Measurements from ENCODE around the gene DUSP15.
"Not testable (repeated sequence)": the region's sequence is repeated elsewhere in the genome, so short reads cannot be mapped to it uniquely, and the experiment has no call there.

DNA sequence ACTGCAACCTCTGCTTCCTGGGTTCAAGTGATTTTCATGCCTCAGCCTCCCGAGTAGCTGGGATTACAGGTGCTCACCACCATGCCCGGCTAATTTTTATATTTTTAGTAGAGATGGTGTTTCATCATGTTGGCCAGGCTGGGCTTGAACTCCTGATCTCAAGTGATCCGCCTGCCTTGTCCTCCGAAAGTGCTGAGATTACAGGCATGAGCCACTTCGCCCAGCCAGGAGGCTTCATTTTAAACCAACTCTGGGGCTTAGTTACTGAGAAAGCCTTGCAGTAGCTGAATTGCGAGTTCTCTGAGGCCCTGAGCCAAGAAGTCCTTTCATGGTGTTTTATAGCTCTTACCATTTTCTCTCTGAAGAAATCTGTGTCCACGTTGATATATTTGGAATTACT lies 56.2 kb downstream of the DUSP15 start:
- TF ChIP-seq RAD21 (IDR thresholded peaks at IDR 0.05; ENCODE audit: low read length); CTCF (conservative IDR thresholded peaks at IDR 0.05; ENCODE audit: low read depth, low read length); POLR2A (IDR thresholded peaks at IDR 0.05; ENCODE audit: low read depth, low read length); CHD1 (IDR thresholded peaks at IDR 0.05; ENCODE audit: low read depth, low read length); SMC3 (IDR thresholded peaks at IDR 0.05; ENCODE audit: low read depth, low read length); FOS (IDR thresholded peaks at IDR 0.05; ENCODE audit: low read depth, low read length); NFE2L2 (IDR thresholded peaks at IDR 0.05; ENCODE audit: low read depth, low read length); CEBPB (IDR thresholded peaks at IDR 0.05; ENCODE audit: low read depth, low read length); BHLHE40 (IDR thresholded peaks at IDR 0.05; ENCODE audit: low read depth, low read length); MAFK (IDR thresholded peaks at IDR 0.05; ENCODE audit: low read depth, low read length); RFX5 (IDR thresholded peaks at IDR 0.05; ENCODE audit: low read depth, low read length): not testable (repeated sequence)
- TF ChIP-seq, protein P1, sequence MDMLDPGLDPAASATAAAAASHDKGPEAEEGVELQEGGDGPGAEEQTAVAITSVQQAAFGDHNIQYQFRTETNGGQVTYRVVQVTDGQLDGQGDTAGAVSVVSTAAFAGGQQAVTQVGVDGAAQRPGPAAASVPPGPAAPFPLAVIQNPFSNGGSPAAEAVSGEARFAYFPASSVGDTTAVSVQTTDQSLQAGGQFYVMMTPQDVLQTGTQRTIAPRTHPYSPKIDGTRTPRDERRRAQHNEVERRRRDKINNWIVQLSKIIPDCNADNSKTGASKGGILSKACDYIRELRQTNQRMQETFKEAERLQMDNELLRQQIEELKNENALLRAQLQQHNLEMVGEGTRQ (IDR thresholded peaks at IDR 0.05; ENCODE audit: low read depth, low read length), result not testable (repeated sequence)
